SKM-1 treated with dmso at 0.1 percent for 144 hours (cell line): ENCODE data around the gene GTF2IRD1.
"Not testable (repeated sequence)": the region's sequence is repeated elsewhere in the genome, so short reads cannot be mapped to it uniquely, and the experiment has no call there.

Experiments
- DNase-seq: peaks from one replicate; lab custom pipeline; 2025; ENCODE audit not compliant: unreplicated experiment; lab: John Stamatoyannopoulos, UW

GTF2IRD1 gene

GRCh38 chr7:74554178-74554577 is 100.5 kb downstream of the GTF2IRD1 start:
- no peak for DNase-seq

GRCh38 chr7:74560086-74560719 is 106.5 kb downstream of the GTF2IRD1 start:
- DNase-seq, result no peak

GRCh38 chr7:74561898-74562613 is 108.3 kb downstream of the GTF2IRD1 start:
- no peak for DNase-seq

GRCh38 chr7:74563639-74564038 is 109.9 kb downstream of the GTF2IRD1 start:
- DNase-seq, result not testable (repeated sequence)

GRCh38 chr7:74567318-74567668 is 113.6 kb downstream of the GTF2IRD1 start:
- DNase-seq, result no peak

- no peak for DNase-seq
These were observed 115.0 kb downstream of the GTF2IRD1 start for GRCh38 chr7:74568658-74569057.

GRCh38 chr7:74569501-74570075 is 115.9 kb downstream of the GTF2IRD1 start:
- DNase-seq, result no peak

- DNase-seq, result no peak
These were observed 116.9 kb downstream of the GTF2IRD1 start for GRCh38 chr7:74570533-74571156.

GRCh38 chr7:74572301-74572979 is 118.7 kb downstream of the GTF2IRD1 start:
- no peak for DNase-seq

GRCh38 chr7:74573512-74573911 is 119.8 kb downstream of the GTF2IRD1 start:
- no peak for DNase-seq

GRCh38 chr7:74575083-74575784 is 121.5 kb downstream of the GTF2IRD1 start:
- DNase-seq, result no peak

GRCh38 chr7:74575811-74576210 is 122.1 kb downstream of the GTF2IRD1 start:
- DNase-seq, result no peak

- no peak for DNase-seq
These were observed 126.3 kb downstream of the GTF2IRD1 start for GRCh38 chr7:74579800-74580685.

- no peak for DNase-seq
These were observed 128.3 kb downstream of the GTF2IRD1 start for GRCh38 chr7:74581916-74582440.

GRCh38 chr7:74582447-74583039 is 128.8 kb downstream of the GTF2IRD1 start:
- no peak for DNase-seq

- no peak for DNase-seq
These were observed 129.9 kb downstream of the GTF2IRD1 start for GRCh38 chr7:74583630-74584029.

GRCh38 chr7:74584160-74584954 is 130.7 kb downstream of the GTF2IRD1 start:
- DNase-seq, result no peak

- DNase-seq, result no peak
These were observed 132.1 kb downstream of the GTF2IRD1 start for GRCh38 chr7:74585844-74586243.
